Natural killer cell (primary cell): ENCODE measurements around the gene KCNG3. TPM values are rescaled to one million over a fixed set of nuclear protein-coding genes. Genes with fewer than 3 reads are reported as not detected.

ENCODE experiments used
- ATAC-seq, 3 donors: fragments of 150-1000 bp in 2 of 3; fragments of 200-7000 bp in 1 of 3; cut with Tn5 transposase; 1 replicate in 1 of 3; 2 replicates in 2 of 3; pipeline ENCODE4 v1.10.0; 2021; ENCODE audit warnings: mild to moderate bottlenecking in 2 of 3, moderate library complexity in 2 of 3
- DNase-seq, 2 donors: peaks; one replicate each; pipeline versions ENCODE4 v3.0.0 to v3.0.0-alpha.2; 2013 to 2021; ENCODE audit warnings: mixed read lengths in 1 of 2
- H3K27ac ChIP-seq: one replicate; pipeline ENCODE4 v1.5.1; 2013; ENCODE audit warnings: mild to moderate bottlenecking, low read length
- H3K27me3 ChIP-seq: one replicate; pipeline ENCODE4 v1.6.1; 2013; ENCODE audit warnings: low read length; ENCODE audit not compliant: control insufficient read depth, insufficient read depth
- H3K36me3 ChIP-seq: one replicate; pipeline ENCODE4 v1.6.1; 2013; ENCODE audit warnings: low read length; ENCODE audit not compliant: control insufficient read depth, insufficient read depth
- H3K4me1 ChIP-seq: one replicate; pipeline ENCODE4 v1.6.1; 2013; ENCODE audit warnings: low read length; ENCODE audit not compliant: control insufficient read depth, insufficient read depth
- H3K4me3 ChIP-seq: one replicate; pipeline ENCODE4 v1.5.1; 2013; ENCODE audit warnings: low read length
- H3K9me3 ChIP-seq: one replicate; pipeline ENCODE4 v1.6.1; 2013; ENCODE audit warnings: low read length; ENCODE audit not compliant: control insufficient read depth, insufficient read depth
- H3K27ac Mint-ChIP-seq, 2 donors: one replicate each; pipeline ENCODE4 v1.8.0; 2022; ENCODE audit warnings: mild to moderate bottlenecking in 2 of 2, mixed read lengths in 2 of 2, moderate library complexity in 1 of 2
- H3K27me3 Mint-ChIP-seq, 2 donors: one replicate each; pipeline ENCODE4 v1.8.0; 2022; ENCODE audit warnings: low read depth in 2 of 2, mixed read lengths in 2 of 2
- H3K36me3 Mint-ChIP-seq: one replicate; pipeline ENCODE4 v1.8.0; 2022; ENCODE audit warnings: mixed read lengths
- H3K4me1 Mint-ChIP-seq, 2 donors: one replicate each; pipeline ENCODE4 v1.8.0; 2022; ENCODE audit warnings: mixed read lengths in 2 of 2
- H3K4me3 Mint-ChIP-seq: one replicate; pipeline ENCODE4 v1.8.0; 2022; ENCODE audit warnings: mild to moderate bottlenecking, moderate library complexity, mixed read lengths
- H3K9me3 Mint-ChIP-seq, 2 donors: one replicate each; pipeline ENCODE4 v1.8.0; 2022; ENCODE audit warnings: mixed read lengths in 2 of 2
- WGBS: methylation state at CpG from one replicate; pipeline ENCODE4 v1.1.7; 2013; ENCODE audit warnings: missing lambda C conversion rate; ENCODE audit not compliant: insufficient coverage; 5-methylcytosine and 5-hydroxymethylcytosine counted together
- intact Hi-C: fragments of 100-400 bp; cut with micrococcal nuclease; formaldehyde crosslinking; loops from one replicate; pipeline ENCODE4 v1.14.2; 2022
- total RNA-seq, 4 donors: library from RNA; stranded (reverse); fragments of 120-200 nt in 1 of 4; gene quantifications; one replicate each; pipeline versions ENCODE4 v1.2.3 to v1.2.4, GENCODE V29; 2013 to 2022
- TF ChIP-seq, protein P1 (sequence below): fragments of 200-600 bp; IDR thresholded peaks from one replicate; pipeline ENCODE4 v1.8.0; 2022; ENCODE audit warnings: antibody characterized with exemption

KCNG3 gene
- total RNA-seq, 3 donors from 2014 or later (not counting 1 experiment from before 2014, with no cell fraction given): not detected

DNA sequence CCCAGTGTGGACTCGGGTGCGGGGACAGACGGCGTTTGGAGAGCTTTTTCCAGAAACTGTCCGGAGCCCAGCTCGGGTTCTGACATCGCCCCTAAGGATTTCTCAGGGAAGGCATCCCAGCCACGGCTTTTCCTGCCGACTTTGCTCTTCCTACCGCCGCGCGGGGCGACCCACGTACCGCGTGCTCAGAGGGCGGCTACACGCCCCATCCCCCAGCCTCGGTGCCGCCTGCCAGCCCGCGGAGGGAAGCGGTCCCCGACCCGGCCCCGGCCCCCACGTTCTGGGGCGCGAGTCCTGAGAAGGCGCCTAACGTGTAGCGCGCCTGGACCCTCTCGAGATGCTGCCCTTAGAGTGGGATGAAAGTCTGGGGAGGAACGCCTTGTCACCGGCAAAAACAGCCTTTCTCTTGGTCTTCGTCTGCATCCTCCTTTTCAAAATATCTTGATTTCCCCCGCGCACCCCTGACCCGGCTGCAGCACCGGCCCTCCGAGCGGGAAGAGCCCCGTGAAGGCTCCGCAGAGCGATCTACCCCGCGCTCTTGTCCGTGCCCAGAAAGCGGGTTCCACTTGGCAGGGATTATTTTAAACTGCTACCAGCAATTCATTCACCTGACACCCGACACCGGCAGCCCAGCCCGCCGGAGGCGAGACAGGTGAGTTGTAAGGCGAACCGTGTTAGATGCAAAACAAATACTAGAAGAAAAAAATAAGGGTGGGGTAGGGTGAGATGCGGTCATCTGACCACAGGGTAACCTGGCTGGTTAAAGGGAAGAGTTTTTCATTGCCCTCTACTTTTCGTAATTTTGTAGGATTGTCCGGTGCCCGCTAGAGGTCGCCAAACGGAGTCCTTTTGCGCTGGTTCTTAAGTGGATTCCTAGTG, 812 bp upstream of the KCNG3 start:
- Histone ChIP-seq H3K9me3 (no peaks in the 10 kb centered on the region), H3K4me1 (peaks cover 14% of the 10 kb centered on the region), H3K27me3 (peaks cover 21% of the 10 kb centered on the region), H3K27ac (no peak overlapping the region), H3K4me3 (peak overlapping the region; percentile 29), H3K36me3 (no peaks in the 10 kb centered on the region)
- peak; percentile 67 to 76 (median 68) for ATAC-seq
- no peaks in the 10 kb centered on the region for H3K36me3 Mint-ChIP-seq
- peak overlapping the region in 1 of 2 donors; percentile 41 for H3K27ac Mint-ChIP-seq
- peak overlapping the region; percentile 96 for H3K4me3 Mint-ChIP-seq
- WGBS: under 1% methylated on average over 65 of the region's 65 CpGs
- TF ChIP-seq, protein P1, sequence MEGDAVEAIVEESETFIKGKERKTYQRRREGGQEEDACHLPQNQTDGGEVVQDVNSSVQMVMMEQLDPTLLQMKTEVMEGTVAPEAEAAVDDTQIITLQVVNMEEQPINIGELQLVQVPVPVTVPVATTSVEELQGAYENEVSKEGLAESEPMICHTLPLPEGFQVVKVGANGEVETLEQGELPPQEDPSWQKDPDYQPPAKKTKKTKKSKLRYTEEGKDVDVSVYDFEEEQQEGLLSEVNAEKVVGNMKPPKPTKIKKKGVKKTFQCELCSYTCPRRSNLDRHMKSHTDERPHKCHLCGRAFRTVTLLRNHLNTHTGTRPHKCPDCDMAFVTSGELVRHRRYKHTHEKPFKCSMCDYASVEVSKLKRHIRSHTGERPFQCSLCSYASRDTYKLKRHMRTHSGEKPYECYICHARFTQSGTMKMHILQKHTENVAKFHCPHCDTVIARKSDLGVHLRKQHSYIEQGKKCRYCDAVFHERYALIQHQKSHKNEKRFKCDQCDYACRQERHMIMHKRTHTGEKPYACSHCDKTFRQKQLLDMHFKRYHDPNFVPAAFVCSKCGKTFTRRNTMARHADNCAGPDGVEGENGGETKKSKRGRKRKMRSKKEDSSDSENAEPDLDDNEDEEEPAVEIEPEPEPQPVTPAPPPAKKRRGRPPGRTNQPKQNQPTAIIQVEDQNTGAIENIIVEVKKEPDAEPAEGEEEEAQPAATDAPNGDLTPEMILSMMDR: peak; percentile 92
- H3K27me3 Mint-ChIP-seq: peaks cover 26 to 55% of the 10 kb centered on the region in 2 donors
- H3K4me1 Mint-ChIP-seq: peaks cover 7 to 8% of the 10 kb centered on the region in 2 donors
- peak; percentile 51 to 84 for DNase-seq
- intact Hi-C loops: loop anchor here (1.0 kb wide), 1 partner anchor 169 kb away; no protein-coding TSS in a partner anchor
- H3K9me3 Mint-ChIP-seq: no peaks in the 10 kb centered on the region

DNA sequence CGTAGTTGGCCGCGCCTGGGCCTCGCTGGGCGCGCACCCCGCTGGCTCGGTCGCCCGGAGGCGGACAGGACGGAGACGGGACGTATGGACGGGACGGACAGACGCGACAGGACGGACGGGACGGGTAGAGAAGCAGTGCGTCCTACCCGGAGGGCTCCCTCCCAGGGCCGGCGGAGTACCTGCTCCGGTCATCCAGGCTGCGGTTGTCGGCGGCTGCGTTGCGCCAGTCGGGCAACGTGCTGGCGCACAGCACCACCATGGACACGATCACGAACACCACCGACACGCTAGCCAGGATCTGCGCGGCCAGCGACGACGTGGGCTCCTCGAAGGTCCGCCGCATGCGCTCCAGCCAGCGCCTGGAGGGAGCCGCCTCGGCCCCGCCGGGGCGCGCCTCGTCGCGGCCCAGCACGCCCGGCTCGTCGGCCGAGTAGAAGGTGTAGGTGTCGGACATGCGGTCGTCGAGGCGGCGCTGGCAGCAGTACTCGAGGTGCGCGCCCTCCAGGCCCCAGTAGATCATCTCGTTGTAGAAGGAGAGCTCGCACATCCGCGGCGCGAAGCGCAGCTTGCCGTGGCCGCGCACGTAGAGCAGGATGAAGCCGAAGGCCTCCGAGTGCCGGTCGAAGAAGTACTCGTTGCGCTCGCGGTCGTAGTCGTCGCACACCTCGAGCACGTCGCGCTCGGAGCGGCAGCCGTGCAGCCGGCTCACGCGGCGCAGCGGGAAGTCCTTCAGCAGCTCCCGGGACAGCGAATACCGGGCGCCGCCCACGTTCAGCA, 903 bp downstream of the KCNG3 start:
- Mint-ChIP-seq H3K9me3 (no peaks in the 10 kb centered on the region), H3K36me3 (no peaks in the 10 kb centered on the region), H3K27me3 (peaks cover 24 to 50% of the 10 kb centered on the region in 2 donors), H3K4me3 (peak overlapping the region; percentile 64), H3K27ac (no peak overlapping the region), H3K4me1 (peaks cover 7 to 8% of the 10 kb centered on the region in 2 donors)
- DNase-seq (peak; percentile 15 to 69), ATAC-seq (peak in 2 of 3 donors; percentile 9 to 23)
- TF ChIP-seq, protein P1: no peak
- Histone ChIP-seq H3K4me3 (no peak overlapping the region), H3K27me3 (peaks cover 21% of the 10 kb centered on the region), H3K27ac (no peak overlapping the region), H3K36me3 (no peaks in the 10 kb centered on the region), H3K9me3 (no peaks in the 10 kb centered on the region), H3K4me1 (peaks cover 14% of the 10 kb centered on the region)
- WGBS: 19% methylated on average over 111 of the region's 111 CpGs
- intact Hi-C loops: no loop called here

DNA sequence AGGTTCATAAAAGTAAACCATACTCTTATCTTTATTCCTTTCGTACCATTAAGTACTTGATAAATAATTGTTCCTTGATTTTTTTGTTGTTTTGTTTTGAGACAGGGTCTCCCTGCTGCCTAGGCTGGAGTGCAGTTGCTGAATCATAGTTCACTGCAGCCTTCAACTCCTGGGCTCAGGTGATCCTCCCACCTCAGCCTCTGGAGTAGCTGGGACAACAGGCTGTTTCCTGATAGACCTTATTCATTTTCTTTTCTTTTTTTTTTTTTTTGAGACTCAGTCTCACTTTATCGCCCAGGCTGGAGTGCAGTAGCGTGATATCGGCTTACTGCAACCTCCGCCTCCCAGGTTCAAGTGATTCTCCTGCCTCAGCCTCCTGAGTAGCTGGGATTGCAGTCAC, 5.5 kb downstream of the KCNG3 start:
- Mint-ChIP-seq H3K36me3 (no peaks in the 10 kb centered on the region), H3K9me3 (no peaks in the 10 kb centered on the region), H3K4me3 (no peak overlapping the region), H3K27ac (no peak overlapping the region), H3K27me3 (peaks cover 21 to 42% of the 10 kb centered on the region in 2 donors), H3K4me1 (no peaks in the 10 kb centered on the region)
- TF ChIP-seq, protein P1: no peak
- Histone ChIP-seq H3K27ac (no peak overlapping the region), H3K4me1 (peaks cover 5% of the 10 kb centered on the region), H3K36me3 (no peaks in the 10 kb centered on the region), H3K27me3 (peaks cover 12% of the 10 kb centered on the region), H3K4me3 (no peak overlapping the region), H3K9me3 (no peaks in the 10 kb centered on the region)
- whole genome bisulfite sequencing: 93% methylated on average over 4 of the region's 5 CpGs
- DNase-seq: no peak
- intact Hi-C loops: no loop called here
- ATAC-seq: no peak
